SH-SY5Y (cell line): Measurements from ENCODE around the gene KRT14.

Experiments used
- GATA2 ChIP-seq: IDR thresholded peaks from 2 replicates; pipeline ENCODE4 v1.6.1; 2011; ENCODE audit warnings: mild to moderate bottlenecking, low read depth, low read length
- GATA3 ChIP-seq: IDR thresholded peaks from 2 replicates; pipeline ENCODE4 v1.6.1; 2011; ENCODE audit warnings: low read depth, mild to moderate bottlenecking, low read length, moderate library complexity

GRCh38 chr17:41537614-41537954, 49.1 kb downstream of the KRT14 start:
- no peak for TF ChIP-seq GATA3
- TF ChIP-seq GATA2, result no peak
